NCI-H2107 treated with DMSO at 0.1 percent for 48 hours (cell line): ENCODE measurements around the gene COX4I2.

ENCODE experiments used
- DNase-seq: peaks from one replicate; lab custom pipeline; 2025; ENCODE audit not compliant: unreplicated experiment; lab: John Stamatoyannopoulos, UW

The COX4I2 gene

GRCh38 chr20:31675828-31676608 lies 38.3 kb downstream of the COX4I2 start:
- no peak for DNase-seq

- no peak for DNase-seq
Measured at GRCh38 chr20:31676609-31676989, 38.9 kb downstream of the COX4I2 start.

DNA sequence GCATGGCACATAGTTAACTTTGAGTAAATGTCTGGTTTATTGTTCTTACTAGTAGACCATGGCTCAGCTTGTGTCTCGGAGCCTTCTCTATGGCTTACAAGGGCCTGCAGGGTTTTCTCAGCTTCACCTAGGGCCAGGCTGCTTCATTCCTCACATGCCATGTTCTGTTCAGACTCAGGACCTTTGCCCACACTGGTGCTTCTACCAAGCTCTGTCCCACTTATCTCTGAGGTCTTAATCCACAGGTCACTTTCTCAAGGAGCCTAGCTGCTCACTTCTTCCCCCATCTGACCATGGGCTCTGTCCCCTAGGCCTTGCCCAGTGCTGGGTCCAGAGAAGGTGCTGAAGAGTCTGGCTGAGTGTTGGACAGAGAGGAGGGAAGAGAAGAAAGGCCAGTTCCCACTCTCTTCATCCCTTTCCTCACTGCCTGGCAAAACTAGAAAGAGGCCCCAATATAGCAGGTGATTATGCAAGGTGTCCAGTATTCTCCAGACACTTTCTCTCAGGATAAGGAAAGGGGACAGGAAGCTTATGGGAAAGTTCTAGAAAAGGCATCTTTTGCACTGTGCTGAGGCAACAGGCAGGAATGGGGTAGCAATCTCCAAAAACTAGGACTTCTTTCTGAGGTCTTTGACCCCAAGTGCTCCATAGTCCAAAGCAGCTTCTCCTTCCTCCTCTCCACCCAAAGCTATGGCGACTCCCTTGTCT lies 40.0 kb downstream of the COX4I2 start:
- no peak for DNase-seq

- DNase-seq, result no peak
Measured at GRCh38 chr20:31678389-31679356, 41.0 kb downstream of the COX4I2 start.

DNA sequence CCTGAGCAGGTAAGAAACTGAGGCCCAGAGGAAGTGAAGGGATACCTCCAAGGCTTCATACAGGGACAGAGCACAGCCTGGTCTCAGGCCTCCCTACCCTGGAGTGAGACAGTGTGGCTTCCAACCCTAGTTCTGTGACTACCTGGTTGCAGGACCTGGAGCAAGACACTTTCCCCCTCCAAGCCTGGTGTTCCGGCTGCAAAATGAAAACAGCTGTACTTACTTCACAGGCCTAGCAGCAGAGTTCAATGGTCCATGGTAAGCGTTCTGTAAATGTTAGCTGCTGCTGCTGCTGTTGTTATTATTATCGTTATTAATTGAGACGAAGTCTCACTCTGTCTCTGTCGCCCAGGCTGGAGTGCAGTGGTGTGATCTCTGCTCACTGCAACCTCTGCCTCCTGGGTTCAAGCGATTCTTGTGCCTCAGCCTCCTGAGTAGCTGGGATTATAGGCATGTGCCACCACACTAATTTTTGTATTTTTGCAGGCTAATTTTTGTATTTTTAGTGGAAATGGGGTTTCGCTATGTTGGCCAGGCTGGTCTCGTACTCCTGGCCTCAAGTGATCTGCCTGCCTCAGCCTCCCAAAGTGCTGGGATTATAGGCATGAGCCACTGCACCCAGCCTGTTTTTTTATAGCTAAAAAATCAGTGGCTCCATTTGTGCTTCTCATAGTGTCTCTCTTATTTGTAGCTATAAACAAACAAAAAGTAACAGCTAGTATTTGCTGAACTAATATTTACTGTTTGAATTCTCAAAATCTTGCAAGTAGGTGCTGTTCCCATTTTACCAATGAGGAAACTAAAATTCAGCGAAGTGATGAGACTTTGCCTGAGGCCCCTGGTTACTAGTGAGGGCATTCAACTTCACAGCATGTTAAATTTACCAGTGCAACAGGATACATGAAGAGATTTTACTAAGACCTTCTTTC lies 41.9 kb downstream of the COX4I2 start:
- no peak for DNase-seq

DNA sequence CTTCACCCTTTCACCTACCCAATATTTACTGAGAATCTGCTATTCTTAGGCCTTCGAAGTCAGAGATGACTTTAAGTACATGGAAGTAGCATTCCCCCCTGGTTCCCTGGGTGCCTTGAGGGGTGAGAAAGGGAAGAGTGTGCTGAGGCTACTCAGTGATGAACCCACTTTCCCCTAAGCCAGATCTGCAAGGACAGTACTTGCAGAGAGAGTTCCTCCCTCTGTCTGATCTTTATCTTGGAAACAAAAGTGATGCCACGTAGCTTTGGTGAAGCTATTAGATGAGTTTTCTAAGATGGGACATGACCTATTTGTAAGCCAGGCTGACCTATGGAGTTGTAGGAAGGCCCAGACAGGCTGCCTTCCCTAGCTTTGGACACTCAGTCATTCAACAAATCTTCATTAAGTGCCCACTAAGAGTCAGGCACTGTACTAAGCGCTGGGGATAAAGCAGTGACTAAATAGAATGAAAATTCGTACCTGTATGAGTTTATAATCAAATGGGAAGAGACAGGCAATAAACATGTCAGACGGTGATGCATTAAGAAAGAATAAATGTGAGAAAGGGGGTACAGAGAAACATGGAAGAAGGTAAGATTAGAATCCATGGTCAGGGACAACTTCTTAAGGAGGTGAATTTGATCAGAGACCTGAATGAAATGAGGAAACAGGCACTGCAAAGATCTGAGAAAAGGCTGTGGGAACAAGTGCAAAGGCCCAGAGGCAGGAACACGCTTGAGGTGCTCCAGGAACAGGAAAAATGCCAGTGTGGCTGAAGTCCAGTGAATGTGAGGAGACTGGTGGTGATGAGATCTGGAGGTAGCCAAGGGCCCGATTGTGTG lies 42.8 kb downstream of the COX4I2 start:
- DNase-seq, result no peak

GRCh38 chr20:31681128-31681727 lies 43.5 kb downstream of the COX4I2 start:
- no peak for DNase-seq

GRCh38 chr20:31681769-31682168 lies 44.1 kb downstream of the COX4I2 start:
- DNase-seq, result no peak

DNA sequence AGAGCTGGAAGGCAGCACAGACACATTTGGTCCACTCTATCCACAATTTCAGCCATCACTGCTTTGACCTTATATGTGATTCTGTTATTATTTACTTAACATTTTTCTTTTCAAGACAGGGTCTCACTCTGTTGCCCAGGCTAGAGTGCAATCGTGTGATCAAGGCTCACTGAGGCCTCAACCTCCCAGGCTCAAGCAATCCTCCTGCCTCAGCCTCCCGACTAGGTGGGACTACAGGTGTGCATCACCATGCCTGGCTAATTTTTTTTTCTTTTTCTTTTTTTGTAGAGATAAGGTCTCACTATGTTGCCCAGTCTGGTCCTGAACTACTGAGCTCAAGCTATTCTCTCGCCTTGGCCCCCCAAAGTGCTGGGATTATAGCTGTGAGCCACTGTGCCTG lies 44.6 kb downstream of the COX4I2 start:
- DNase-seq, result no peak

DNA sequence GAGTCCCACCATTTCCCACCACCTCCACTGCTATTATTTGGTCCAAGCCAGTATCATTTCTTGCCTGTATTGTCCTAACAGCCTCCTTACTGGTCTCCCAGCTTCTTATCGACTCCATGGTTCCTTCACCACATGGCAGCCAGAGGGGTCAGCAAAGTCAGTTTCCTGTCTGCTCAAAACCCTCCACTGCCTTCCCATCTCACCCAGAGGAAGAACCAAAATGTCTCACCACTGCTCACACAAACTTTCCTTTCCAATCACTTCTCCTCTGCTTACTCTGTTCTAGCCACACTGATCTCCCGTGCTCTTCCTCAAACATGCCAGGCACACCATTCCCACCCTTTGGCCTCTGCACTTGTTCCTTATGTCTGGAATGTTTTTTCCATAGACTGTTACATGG lies 45.2 kb downstream of the COX4I2 start:
- DNase-seq, result no peak

- DNase-seq, result peak; percentile 55
Measured at GRCh38 chr20:31684153-31685015, 46.7 kb downstream of the COX4I2 start.

DNA sequence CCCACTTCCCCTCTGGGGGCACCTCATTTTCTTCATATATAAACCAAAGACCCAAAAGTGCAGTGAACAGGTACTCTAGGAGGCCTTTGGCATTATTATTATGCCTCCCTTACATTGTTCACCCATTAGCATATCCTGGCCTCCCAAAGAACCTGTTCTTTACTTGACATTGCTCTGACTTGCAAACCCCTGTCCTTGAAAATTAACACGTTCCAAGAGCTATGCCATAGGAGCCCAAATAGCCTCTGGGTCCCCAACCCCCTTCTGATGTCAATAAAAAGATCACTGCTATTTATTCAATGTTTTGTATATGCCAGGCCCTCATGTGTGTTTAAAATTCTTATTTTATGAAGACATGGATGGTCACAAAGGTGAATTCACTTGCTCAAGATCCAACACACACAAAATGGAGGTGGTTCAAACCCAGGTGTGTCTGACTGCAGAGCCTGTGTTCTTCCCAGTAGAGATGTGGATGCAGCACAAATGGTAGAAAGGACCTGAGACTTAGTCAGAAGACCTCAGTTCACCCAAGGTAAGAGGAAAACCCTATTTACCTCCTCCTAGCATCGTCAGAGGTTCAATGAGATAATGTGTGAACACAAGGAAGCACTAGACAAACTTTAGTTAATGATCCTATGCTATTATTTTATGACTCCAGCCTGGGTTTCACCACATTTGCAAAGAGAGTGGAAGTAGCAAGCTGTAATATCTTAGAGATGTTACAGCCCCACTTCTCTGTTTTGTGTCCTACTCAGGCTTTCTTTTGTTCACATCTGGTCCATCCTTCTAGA lies 48.3 kb downstream of the COX4I2 start:
- no peak for DNase-seq

DNA sequence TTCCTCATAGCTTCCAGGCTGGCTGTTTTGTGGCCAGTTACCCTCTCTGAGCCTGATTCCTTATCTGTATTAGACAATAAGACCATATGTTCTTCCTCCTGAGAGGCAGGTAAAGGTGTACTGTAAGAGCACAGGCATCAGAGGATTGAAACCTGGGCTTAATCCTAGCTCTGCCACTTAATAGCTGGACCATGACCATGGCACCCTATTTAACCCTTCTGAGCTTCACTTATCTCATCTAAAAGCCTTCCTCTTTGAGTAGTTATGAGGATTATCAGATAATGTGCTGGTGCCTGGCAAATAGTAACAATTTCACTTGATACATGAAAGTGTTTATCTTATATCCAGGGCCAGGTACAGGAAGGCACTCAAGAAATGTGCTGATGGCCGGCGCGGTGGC lies 50.1 kb downstream of the COX4I2 start:
- no peak for DNase-seq

DNA sequence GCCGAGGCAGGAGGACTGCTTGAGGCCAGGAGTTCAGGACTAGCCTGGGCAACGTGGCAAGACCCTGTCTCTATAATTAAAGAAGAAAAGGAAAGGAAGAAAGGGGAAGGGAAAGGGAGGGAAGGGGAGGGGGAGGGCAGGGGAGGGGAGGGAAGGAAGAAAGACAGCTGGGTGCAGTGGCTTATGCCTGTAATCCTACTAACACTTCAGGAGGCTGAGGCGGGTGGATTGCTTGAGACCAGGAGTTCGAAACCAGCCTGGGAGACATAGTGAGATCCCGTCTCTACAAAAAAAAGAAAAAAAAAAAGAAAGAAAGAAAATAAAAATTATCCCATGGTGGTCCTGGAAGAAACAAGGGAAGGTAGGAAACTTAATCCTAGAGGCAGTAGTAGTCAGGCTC lies 51.4 kb downstream of the COX4I2 start:
- no peak for DNase-seq

GRCh38 chr20:31690124-31690666 lies 52.5 kb downstream of the COX4I2 start:
- no peak for DNase-seq

GRCh38 chr20:31691646-31692275 lies 54.0 kb downstream of the COX4I2 start:
- DNase-seq, result peak; percentile 28

GRCh38 chr20:31693402-31693801 lies 55.7 kb downstream of the COX4I2 start:
- no peak for DNase-seq
